A673 (cell line): ENCODE measurements around the gene SOS1. TPM values are rescaled to one million over a fixed set of nuclear protein-coding genes. Genes with fewer than 3 reads are reported as not detected.
A peak's percentile ranks its signal among the peaks of the same experiment; 100 is the strongest.

Experiments used
- BruUV-seq: library from RNA; stranded (reverse); fragments of 400-500 nt; replicated peaks from 2 replicates; lab custom pipeline; 2021; lab: Mats Ljungman, UMichigan
- CTCF ChIA-PET: fragments of 300-600 bp; sonication (Branson Sonifier 250); formaldehyde crosslinking; loops from one replicate; lab custom pipeline; 2022; ENCODE audit warnings: antibody characterized with exemption; lab: Charles Lee
- POLR2A ChIA-PET: fragments of 300-600 bp; sonication (Branson Sonifier 250); formaldehyde crosslinking; loops from one replicate; lab custom pipeline; 2022; ENCODE audit warnings: antibody characterized with exemption; ENCODE audit not compliant: low non-redundant PET; lab: Charles Lee
- DNase-seq: peaks from one replicate; pipeline ENCODE4 v3.0.0-alpha.2; 2015; ENCODE audit warnings: low spot score
- H3K27ac ChIP-seq: fragments of 200-600 bp; sonication (generic); 2 replicates; pipeline ENCODE4 v1.5.1; 2016; ENCODE audit warnings: mixed run types, low read depth, mild to moderate bottlenecking, mixed read lengths, antibody characterized with exemption, low read length; ENCODE audit not compliant: poor library complexity, severe bottlenecking
- H3K27me3 ChIP-seq: fragments of 200-600 bp; sonication (generic); replicated peaks from 2 replicates; pipeline ENCODE4 v1.6.1; 2017; ENCODE audit warnings: mixed run types, low read depth, mild to moderate bottlenecking, mixed read lengths, antibody characterized with exemption, low read length; ENCODE audit not compliant: insufficient read depth, poor library complexity
- H3K36me3 ChIP-seq: fragments of 200-600 bp; sonication (generic); 2 replicates; pipeline ENCODE4 v1.6.1; 2016; ENCODE audit warnings: mixed run types, mild to moderate bottlenecking, mixed read lengths, antibody characterized with exemption, low read length; ENCODE audit not compliant: insufficient read depth, poor library complexity, severe bottlenecking
- H3K4me1 ChIP-seq: fragments of 200-600 bp; sonication (generic); 2 replicates; pipeline ENCODE4 v1.6.1; 2017; ENCODE audit warnings: mixed run types, mild to moderate bottlenecking, mixed read lengths, antibody characterized with exemption, low read length; ENCODE audit not compliant: insufficient read depth, poor library complexity, severe bottlenecking
- H3K4me3 ChIP-seq: fragments of 200-600 bp; sonication (generic); 2 replicates; pipeline ENCODE4 v1.5.1; 2016; ENCODE audit warnings: low read depth, mixed run types, mild to moderate bottlenecking, mixed read lengths, low read length; ENCODE audit not compliant: poor library complexity, severe bottlenecking
- H3K9me3 ChIP-seq: fragments of 200-600 bp; sonication (generic); 2 replicates; pipeline ENCODE4 v1.6.1; 2016; ENCODE audit warnings: mixed run types, low read depth, mild to moderate bottlenecking, mixed read lengths, antibody characterized with exemption, low read length; ENCODE audit not compliant: poor library complexity, severe bottlenecking
- EZH2 ChIP-seq: fragments of 200-600 bp; sonication (generic); IDR thresholded peaks from 2 replicates; pipeline ENCODE4 v1.6.1; 2017; ENCODE audit warnings: borderline replicate concordance, low read depth, mild to moderate bottlenecking, mixed read lengths, antibody characterized with exemption, low read length; ENCODE audit not compliant: poor library complexity, severe bottlenecking
- intact Hi-C: fragments of 100-400 bp; cut with micrococcal nuclease; formaldehyde crosslinking; loops from one replicate; pipeline ENCODE4 v1.10.0; 2022; ENCODE audit not compliant: unreplicated experiment
- total RNA-seq: library from RNA; stranded (reverse); gene quantifications from 2 replicates; pipeline ENCODE4 v1.2.3, GENCODE V29; 2021
- TF ChIP-seq, protein P1 (sequence below): fragments of 300-800, 200-600 bp; sonication (generic); conservative IDR thresholded peaks from 2 replicates; pipeline ENCODE4 v1.5.1; 2017; ENCODE audit warnings: low read depth, mild to moderate bottlenecking, antibody characterized with exemption, low read length, moderate library complexity, mixed read lengths

The SOS1 gene
- total RNA-seq, 1 experiment from 2014 or later, result 37.8 TPM

DNA sequence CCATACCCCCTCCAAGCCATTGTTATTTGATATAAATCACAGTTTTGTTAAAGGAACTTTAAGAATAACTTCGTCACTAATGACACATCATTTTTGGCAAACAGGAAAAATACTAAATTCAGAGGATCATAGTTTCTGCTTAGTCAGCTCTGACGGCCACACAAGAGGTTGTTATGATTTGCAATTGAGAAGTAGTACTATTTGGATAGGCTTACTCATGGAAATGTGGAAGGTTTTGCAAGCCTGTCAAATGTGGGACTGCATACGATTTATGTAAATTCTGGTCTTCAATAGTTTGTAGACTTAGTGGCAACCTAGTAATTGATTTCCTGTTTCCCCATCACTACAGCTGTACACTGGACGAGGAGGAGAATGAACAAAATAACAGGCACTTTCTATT, 123.1 kb downstream of the SOS1 start:
- Histone ChIP-seq H3K27ac (peak overlapping the region; percentile 28), H3K9me3 (no peaks in the 10 kb centered on the region), H3K4me1 (peaks cover 12% of the 10 kb centered on the region), H3K4me3 (no peak overlapping the region), H3K27me3 (no peaks in the 10 kb centered on the region), H3K36me3 (peaks cover 11% of the 10 kb centered on the region)
- ChIA-PET POLR2A (no interaction called here), CTCF (no interaction called here)
- intact Hi-C loops, result no loop called here
- peak; percentile 86 for DNase-seq
- TF ChIP-seq, protein P1, sequence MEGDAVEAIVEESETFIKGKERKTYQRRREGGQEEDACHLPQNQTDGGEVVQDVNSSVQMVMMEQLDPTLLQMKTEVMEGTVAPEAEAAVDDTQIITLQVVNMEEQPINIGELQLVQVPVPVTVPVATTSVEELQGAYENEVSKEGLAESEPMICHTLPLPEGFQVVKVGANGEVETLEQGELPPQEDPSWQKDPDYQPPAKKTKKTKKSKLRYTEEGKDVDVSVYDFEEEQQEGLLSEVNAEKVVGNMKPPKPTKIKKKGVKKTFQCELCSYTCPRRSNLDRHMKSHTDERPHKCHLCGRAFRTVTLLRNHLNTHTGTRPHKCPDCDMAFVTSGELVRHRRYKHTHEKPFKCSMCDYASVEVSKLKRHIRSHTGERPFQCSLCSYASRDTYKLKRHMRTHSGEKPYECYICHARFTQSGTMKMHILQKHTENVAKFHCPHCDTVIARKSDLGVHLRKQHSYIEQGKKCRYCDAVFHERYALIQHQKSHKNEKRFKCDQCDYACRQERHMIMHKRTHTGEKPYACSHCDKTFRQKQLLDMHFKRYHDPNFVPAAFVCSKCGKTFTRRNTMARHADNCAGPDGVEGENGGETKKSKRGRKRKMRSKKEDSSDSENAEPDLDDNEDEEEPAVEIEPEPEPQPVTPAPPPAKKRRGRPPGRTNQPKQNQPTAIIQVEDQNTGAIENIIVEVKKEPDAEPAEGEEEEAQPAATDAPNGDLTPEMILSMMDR, result no peak
- no peak for TF ChIP-seq EZH2
- BruUV-seq, result no TSS peak

DNA sequence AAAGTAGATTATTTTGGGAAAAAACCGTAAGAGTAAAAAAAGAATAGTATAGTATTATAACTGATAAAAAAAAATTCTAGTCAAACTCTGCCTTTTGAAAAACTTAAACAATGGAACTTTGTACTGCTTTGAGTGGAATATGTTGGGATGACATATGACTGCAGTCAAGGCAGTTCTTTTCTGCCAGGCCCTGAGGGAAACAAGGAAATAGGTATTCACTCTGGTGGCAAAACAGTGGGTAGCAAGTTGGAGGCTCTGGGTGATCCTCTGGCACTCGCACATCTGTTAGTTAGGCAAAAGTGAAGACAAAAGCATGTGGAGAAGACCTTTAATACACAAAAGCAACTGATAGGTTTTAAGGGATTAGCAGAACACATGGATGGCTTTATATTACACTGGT, 129.0 kb downstream of the SOS1 start:
- POLR2A ChIA-PET, result no interaction called here
- H3K9me3 ChIP-seq, result no peaks in the 10 kb centered on the region
- H3K27me3 ChIP-seq, result no peaks in the 10 kb centered on the region
- BruUV-seq, result no TSS peak
- no peak for DNase-seq
- H3K4me3 ChIP-seq, result no peak overlapping the region
- CTCF ChIA-PET, result no interaction called here
- no peak overlapping the region for H3K27ac ChIP-seq
- TF ChIP-seq, protein P1, result no peak
- TF ChIP-seq EZH2, result no peak
- intact Hi-C loops, result no loop called here
- peaks cover 8% of the 10 kb centered on the region for H3K36me3 ChIP-seq
- peaks cover under 1% of the 10 kb centered on the region for H3K4me1 ChIP-seq

DNA sequence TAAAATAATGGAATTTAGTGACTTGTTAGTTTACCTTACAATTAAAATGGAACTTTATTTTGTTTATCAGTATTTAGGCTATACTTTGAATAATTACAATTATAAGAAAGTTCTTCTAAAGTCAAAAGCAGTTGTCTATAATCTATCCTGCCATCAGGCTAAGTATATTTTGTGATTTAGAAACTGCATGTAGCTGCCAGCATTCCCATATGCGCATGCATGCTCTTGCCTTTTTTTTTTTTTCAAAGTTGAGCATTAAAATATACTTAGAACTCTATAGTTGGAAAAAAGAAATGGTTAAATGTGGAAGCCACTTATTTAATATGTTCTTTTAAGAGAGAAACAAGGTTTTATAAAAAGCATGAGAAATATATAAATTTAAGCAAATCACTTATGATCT, 132.1 kb downstream of the SOS1 start:
- BruUV-seq, result no TSS peak
- peaks cover 9% of the 10 kb centered on the region for H3K36me3 ChIP-seq
- CTCF ChIA-PET, result no interaction called here
- POLR2A ChIA-PET, result interaction anchor here (0.8 kb wide), 1 partner anchor 12 kb away, joined by 10 read pairs; no protein-coding TSS in a partner anchor
- H3K4me3 ChIP-seq, result no peak overlapping the region
- intact Hi-C loops, result no loop called here
- TF ChIP-seq, protein P1, result no peak
- no peaks in the 10 kb centered on the region for H3K27me3 ChIP-seq
- no peak for DNase-seq
- no peaks in the 10 kb centered on the region for H3K9me3 ChIP-seq
- H3K4me1 ChIP-seq, result no peaks in the 10 kb centered on the region
- H3K27ac ChIP-seq, result no peak overlapping the region
